Hematopoietic multipotent progenitor cell (in vitro differentiated cells): ENCODE results near the gene SCAF1. TPM values are rescaled to one million over a fixed set of nuclear protein-coding genes. Genes with fewer than 3 reads are reported as not detected.
A peak's percentile ranks its signal among the peaks of the same experiment; 100 is the strongest.

Experiments used
- DNase-seq, 3 donors: peaks; one replicate each; pipeline ENCODE4 v3.0.0-alpha.2; 2011 to 2015; ENCODE audit warnings: low read depth in 2 of 3, low spot score in 2 of 3
- total RNA-seq: library from RNA; depleted of rRNA; stranded (reverse); fragments of >200 nt; gene quantifications from one replicate; pipeline ENCODE4 v1.2.3, GENCODE V29; 2012

SCAF1 gene
- total RNA-seq, 1 donor: 18.6 TPM

DNA sequence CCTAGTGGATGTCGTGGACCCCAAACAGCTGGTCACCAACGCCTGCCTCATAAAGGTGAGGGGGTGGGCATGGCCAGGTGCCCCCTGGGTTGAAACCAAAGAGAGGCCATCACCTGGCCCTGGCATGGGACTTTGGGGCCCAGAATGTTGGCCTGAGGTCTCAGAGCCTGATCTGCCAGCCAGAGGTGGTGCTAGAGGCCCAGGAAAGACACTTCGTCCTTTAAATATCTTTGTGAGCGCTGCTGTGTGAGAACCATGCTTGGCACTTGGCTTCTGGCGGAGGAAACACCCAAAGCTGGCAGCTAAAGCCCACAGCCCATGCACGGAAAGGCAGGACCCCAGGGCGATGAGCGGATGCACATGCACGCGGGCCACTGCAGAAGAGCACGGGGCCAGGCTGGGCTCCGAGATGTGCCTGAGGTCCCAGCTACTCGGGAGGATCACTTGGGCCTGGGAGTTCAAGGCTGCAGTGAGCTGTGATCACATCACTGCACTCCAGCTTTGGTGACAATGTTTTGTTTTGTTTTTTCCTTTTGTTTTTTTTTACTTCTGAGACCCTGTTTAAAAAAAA is 43.1 kb downstream of the SCAF1 start:
- no peak for DNase-seq

DNA sequence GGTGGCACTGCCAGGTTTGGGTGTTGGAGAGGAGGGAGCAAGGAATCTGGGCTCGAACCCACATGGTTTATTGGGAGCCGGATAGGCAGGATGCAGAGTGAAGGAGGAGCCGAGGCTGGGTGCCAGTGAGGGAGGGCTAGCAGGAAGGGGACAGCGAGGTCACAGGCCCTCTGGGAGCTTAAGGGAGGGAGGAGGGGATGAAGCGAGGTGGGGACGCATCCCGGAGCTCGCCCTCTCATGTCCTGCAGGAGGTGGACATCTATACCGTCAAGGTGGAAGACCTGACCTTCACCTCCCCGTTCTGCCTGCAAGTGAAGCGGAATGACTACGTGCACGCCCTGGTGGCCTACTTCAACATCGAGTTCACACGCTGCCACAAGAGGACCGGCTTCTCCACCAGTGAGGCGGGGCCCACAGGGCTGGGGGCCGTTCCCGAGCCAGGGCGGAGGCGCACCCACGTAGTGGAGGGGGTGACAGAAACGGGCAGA is 43.9 kb downstream of the SCAF1 start:
- DNase-seq: no peak

DNA sequence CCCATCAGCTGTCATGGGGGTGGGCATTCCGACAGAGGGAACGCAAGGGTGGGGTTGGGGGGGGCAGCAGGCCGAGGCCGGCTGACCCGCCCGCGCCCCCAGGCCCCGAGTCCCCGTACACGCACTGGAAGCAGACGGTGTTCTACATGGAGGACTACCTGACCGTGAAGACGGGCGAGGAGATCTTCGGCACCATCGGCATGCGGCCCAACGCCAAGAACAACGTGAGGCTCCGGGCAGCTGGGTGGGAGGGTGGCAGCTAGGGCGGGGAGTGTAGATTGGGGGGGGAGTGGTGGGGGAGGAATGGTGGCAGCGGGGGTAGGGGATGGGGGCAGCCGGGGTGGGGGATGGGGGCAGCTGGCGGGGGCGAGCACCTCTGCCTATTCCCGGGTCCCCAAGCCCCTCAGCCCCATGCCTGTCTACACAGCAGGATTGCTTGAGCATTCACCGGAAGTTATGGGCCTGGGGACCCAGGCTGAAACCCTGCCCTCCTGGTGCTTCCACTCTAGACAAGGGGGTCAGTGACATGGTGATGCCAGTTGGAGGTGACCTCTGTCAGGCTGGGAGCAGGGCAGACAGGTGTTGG is 44.6 kb downstream of the SCAF1 start:
- no peak for DNase-seq

DNA sequence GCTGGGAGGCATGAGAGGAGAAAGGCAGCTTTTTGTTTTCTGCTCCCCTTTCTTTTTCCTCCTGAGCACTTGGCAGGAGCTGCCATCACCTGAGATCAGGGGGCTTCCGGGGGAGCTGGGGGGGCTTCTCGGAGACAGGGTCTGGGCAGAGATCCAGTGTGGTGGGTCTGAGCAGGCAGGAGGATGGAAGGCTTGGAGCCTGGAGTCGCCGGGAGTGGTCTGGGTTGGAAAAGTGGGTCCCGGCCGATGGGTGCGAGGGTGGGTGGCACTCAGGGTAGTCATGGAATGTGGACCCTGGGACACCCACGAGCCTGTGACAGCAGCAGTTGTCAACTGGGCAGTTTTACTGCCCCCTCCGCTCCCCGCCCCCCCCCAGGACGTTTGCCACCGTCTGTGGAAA is 45.1 kb downstream of the SCAF1 start:
- DNase-seq: no peak

DNA sequence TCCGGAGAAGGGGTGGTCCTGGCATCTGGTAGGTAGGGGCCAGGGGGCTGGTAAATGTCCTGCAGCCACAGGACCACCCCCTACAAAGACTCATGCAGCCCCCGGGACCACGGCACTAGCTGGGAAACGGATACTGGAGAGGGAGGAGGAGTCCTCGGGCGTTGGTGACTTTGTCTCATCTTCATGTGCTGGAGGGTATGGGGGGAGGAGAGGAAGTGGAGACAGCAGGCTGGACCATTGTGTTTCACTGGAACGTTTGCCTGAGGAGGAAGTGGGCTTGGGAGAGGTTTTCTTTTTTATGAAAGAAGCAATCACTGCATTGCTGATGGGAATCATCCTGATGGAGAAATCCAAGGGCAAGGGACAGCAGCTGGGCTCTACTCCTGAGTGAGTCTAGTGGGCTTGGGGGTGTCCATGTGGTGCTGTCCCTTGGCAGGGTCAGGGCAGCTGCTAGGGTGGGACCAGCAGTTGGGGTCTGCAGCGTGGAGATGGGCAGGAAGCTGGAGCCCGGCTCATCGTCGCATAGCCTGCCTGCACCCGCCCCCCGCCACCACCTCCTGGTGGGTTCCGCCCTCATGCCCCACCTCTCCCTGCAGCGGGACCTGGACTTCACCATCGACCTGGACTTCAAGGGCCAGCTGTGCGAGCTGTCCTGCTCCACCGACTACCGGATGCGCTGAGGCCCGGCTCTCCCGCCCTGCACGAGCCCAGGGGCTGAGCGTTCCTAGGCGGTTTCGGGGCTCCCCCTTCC is 45.7 kb downstream of the SCAF1 start:
- DNase-seq: no peak

DNA sequence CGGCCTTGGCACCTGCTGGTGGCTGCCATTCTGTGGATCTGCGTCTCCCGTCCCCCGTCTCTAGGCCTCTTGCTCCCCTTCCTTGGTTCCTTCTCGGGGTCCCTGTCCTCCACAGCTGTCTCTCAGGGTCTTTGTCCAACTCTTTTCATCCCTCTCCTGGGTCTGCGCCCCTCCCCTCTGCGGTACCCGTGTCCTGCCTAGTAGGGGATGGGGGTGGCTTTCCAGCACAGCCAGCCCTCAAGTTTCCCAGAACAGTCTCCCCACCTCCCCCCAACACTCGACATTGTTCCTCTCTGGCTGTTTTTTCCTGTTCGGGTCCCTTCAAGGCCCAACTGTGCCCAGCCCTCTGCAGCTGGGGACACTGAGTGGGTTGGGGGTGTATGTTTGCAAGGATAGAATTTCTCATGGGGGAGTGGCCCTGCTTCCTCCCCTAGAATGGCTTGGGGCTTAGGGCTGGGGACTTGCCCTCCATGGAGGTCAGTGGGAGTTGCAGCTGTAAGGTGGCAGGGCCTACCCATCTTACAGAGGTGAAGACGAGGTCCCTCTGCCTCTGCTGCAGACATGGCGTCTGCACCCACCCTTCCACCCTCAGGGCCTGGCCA is 46.6 kb downstream of the SCAF1 start:
- DNase-seq: no peak

DNA sequence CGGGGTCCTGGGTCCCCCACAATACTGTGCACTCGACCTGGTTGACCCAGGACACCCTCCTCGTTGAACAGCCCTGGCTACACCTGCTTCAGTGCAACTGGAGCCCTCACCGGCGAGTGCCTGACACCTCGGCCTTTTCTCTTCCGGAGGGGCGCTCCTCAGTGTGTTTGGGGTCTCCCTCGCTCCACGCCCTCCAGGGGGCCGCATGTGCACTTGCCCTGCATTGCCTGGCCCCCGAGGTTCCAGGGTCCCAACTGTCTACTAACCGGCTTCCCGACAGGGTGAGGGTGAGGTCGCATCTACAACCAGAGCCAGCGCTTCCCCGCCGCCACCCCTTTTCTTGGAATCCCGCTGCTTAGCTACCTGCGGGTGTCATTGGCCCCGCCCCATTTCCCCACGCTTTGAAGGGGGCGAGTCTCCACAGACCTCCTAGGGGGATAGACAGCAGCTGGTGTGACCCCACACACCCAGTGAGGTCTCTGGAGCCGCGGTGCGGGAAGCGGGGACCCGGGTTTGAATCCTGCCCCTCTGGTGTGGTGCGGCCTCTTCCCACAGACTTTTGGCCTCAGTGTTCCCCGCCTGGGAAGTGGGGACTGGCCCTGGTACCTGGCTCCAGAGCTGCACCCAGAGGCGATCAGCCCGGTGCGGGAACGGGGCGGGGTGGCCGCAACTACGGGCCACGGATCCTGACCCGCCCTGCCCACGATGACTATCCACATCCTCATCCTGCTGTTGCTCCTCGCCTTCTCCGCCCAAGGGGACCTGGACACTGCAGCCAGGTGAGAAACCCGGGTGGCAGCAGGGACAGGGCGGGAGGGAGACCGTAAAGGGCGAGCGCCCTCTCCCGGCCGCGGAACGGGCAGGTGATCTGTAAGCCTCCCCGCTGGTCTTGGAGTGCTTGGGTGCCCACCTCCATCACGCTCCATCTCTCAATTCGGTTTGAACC is 47.4 kb downstream of the SCAF1 start, which contains the start of gene ADM5:
TSS of gene ADM5 (plus strand) at position 462 of the 946 bp plus-strand sequence. CDS start at position 706, 244 bp downstream.
- DNase-seq: peak in 1 of 3 donors; percentile 30

DNA sequence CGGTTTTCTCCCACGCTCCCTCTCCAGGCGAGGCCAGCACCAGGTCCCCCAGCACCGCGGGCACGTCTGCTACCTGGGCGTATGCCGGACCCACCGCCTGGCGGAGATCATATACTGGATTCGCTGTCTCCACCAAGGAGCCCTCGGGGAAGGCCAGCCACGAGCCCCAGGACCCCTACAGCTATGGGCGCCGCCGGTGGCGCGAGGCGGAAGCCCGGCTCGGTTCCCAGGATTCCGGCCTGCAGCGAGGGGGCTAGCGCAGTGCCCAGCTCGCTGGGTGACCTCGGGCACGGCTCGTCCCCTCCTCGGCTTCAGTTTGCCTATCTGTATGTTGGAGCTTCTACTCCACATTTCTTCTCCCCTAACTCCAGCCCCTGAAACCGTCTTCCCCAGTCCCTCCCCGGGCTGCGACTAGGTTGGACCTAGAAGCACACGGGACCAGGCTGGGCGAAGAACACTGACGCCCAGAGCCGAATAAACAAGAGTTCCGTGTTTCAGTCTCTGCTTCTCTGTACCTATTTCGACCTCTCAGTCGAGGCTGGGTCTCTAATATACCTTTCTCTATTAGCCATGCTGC is 48.2 kb downstream of the SCAF1 start:
- DNase-seq: no peak

DNA sequence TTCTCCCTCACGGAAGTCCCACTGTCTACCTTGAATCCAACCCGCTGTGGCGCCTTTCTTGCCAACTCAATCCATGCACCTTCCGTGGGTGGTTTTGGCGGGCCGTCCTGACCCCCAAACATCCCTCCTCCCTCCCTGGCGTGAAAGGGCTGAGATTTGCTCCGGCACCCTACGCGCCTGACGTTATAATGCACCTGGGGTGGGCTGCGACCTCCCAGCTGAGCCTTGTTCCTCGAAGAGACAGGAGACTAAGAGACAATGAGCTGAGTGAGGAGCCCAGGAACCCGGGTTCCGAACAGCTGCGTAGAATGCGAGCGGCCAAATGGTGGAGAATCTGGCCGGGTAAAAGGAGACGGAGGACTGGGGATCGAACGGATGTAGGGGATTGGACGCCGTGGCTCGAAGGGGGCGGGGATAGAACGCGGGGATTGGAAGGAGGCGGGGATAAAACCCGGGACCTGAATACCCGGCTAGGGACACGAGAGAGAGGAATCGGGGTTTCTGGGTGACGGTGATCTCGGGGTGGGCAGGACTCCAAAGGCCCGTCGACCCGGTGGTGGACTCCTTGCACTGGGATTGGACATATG is 48.7 kb downstream of the SCAF1 start, which contains the start of gene CPT1C:
TSS of gene CPT1C (plus strand) at position 461 of the 587 bp plus-strand sequence. CDS start 1,137 bp downstream, outside the sequence.
- DNase-seq: peak in 1 of 3 donors; percentile 20

DNA sequence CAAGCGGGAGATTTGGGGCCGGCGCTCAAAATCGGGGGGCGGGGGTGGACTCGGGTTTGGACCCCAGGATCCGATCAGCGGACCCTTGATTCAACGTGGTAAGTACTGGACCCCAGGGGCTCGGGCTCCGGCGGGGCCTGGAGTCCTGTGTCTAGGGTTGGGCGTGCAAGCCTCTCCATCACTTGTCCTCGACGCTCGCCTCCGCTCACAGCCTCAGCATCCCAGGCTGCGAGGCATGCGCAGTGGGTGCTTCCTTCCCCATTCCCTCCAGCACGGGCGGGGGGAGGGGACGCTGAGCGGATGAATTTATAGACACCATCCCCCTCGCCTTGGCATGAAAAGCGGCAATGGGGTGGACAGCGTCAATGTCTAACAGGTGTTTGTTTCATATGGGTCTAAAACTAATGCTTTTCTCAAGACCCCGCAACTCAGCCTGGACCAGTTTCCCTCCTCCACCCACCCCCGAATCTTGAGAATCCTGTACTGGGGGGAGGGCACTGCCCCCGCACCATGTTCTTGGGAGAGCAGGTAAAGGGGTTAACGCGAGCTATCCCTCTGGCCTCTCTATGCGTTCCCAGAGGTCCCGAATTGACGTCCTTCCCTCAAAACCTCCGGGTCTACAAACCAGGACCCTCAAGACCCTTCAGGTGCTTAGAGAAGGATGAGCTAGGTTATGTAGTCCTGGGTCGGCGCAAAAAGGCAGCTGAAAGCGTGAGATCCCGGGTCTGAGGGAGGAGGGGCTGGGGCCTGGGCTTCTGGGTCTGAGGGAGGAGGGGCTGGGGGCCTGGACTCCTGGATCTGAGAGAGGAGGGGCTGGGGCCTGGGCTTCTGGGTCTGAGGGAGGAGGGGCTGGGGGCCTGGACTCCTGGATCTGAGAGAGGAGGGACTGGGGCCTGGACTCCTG is 49.5 kb downstream of the SCAF1 start:
- DNase-seq: peak in 2 of 3 donors; percentile 40 to 47

DNA sequence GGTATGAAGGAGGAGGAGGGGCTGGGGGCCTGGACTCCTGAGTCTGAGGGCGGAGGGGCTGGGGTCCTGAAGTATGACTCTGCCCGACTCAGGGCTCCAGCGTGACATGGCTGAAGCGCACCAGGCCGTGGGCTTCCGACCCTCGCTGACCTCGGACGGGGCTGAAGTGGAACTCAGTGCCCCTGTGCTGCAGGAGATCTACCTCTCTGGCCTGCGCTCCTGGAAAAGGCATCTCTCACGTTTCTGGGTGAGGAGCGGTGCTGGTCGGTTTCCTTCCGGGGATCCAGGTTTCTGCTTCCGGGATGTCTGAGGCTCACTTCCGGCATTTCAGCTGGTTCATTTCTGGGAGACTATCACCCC is 50.1 kb downstream of the SCAF1 start:
- no peak for DNase-seq

DNA sequence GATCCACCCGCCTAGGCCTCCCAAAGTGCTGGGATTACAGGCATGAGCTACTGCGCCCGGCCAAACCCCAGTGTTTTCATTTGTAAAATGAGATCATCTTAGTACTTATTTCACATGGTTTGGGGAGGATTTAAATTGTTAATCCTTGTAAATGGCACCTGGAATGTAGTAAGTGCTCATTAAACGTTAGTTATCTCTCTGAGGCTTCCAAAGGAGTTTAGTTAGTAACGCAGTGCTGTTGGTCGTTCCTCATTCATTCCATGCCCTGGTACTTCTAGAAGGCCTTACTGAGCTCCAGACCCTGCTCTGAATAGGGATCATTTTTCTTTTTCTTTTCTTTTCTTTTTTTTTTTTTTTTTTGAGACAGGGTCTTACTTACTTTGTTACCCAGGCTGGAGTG is 54.1 kb downstream of the SCAF1 start:
- no peak for DNase-seq

DNA sequence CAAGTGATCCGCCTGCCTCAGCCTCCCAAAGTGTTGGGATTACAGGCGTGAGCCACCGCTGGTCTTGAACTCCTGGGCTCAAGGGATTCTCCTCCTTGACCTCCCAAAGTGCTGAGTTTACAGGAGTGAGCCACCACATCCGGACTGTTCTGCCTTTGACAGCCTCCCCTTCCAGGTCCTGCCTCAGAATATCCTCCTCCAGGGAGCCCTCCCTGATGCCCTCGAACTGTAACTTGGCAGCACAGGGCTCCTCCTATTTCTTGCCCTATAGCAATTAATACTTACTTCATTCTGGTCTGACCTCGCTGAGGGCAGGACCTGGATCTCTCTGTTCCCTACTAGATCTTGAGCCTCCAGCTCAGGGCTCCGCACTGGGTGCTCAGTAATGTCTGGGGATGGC is 54.9 kb downstream of the SCAF1 start:
- no peak for DNase-seq

DNA sequence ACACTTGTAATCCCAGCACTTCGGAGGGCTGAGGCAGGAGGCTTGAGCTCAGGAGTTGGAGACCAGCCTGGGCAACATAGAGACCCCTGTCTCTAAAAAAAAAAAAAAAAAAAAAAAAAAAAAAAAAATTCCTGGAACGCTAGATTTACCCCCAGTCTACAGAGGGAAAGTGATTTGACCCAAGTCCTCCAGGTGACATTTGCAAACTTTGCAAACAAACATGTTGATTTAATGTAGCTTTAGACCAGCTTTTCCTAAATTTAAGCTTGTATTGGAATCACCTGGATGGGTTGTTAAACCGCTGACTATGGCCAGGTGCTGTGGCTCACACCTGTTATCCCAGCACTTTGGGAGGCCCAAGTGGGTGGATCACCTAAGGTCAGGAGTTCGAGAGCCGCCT is 57.4 kb downstream of the SCAF1 start:
- DNase-seq: no peak

DNA sequence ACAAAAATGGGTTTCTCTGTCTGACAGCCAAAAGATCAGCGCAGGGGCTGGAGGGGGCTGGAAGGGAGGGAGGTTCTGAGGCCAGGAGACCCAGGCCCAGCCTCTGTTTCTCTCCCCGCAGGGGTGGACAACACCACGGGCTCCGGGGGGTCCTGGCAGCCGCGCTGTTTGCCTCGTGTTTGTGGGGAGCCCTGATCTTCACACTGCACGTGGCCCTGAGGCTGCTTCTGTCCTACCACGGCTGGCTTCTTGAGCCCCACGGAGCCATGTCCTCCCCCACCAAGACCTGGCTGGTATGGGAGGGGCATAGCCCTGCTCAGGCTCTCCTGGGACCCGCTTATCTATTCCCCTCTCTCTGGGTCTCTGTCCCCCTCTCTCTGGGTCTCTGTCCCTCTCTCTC is 58.6 kb downstream of the SCAF1 start:
- no peak for DNase-seq

DNA sequence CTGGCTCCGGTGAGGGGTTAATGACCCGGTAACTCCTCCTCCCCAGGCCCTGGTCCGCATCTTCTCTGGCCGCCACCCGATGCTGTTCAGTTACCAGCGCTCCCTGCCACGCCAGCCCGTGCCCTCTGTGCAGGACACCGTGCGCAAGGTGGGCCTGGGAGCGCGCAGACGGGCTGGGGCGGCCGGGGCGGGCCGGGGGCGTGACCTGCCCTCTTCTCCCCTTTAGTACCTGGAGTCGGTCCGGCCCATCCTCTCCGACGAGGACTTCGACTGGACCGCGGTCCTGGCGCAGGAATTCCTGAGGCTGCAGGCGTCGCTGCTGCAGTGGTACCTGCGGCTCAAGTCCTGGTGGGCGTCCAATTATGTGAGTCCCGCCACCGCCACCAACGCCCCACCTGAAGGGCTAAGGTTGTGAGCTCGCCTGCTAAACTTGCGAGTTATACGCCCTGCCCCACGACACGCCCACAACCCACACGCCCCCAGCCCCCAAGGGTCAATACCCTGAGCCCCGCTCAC is 59.3 kb downstream of the SCAF1 start:
- DNase-seq: no peak

DNA sequence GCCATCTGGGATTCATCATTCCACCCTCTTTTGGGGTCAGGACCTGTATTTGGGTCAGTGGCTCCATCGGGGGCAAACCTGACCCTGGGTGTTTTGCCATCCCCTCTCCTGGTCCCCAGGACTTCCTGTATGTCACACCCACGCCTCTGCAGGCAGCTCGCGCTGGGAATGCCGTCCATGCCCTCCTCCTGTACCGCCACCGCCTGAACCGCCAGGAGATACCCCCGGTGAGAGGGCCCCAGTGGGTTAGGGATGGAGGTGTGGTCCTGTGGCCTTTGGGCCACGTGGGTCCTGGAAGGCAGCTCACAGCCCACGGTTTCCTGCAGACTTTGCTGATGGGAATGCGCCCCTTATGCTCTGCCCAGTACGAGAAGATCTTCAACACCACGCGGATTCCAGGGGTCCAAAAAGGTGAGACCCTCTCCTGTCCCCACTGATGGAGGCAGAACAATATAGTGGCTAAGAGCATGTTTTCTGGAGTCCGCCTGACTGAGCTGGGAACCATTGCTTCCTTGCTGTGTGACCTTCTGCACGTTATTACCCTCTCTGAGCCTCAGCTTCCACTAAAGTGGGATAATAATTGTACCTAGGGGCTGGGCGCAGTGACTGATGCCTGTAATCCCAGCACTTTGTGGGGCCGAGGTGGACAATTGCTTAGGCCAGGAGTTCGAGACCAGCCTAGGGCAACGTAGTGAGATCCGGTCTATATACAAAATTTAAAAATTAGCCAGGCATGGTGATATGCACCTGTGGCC is 63.1 kb downstream of the SCAF1 start:
- DNase-seq: no peak

DNA sequence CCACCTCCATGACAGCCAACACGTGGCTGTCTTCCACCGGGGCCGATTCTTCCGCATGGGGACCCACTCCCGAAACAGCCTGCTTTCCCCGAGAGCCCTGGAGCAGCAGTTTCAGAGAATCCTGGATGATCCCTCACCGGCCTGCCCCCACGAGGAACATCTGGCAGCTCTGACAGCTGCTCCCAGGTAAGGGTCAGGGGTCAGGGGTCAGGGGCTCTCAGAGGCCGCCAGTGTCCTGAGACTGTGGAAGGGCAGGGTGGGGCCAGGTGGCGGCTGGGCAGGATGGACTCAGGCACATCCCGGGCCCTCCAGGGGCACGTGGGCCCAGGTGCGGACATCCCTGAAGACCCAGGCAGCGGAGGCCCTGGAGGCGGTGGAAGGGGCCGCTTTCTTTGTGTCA is 63.9 kb downstream of the SCAF1 start:
- no peak for DNase-seq
